Pancreas (tissue), 10 donors: ENCODE data around the gene ATP1B4. TPM values are rescaled to one million over a fixed set of nuclear protein-coding genes. Genes with fewer than 3 reads are reported as not detected.

Experiments used
- ATAC-seq, 4 donors: fragments of 200-7000 bp; cut with Tn5 transposase; one replicate each; pipeline versions ENCODE4 v1.8.0 to v1.9.1; 2020; ENCODE audit warnings: mild to moderate bottlenecking in 4 of 4, moderate library complexity in 4 of 4
- DNase-seq, 6 donors: peaks; one replicate each; pipeline ENCODE4 v3.0.0-alpha.2; 2020
- FAIRE-seq: peaks from 2 replicates; lab custom pipeline; 2012; peaks lifted over from hg19 to GRCh38; lab: Jason Lieb, UNC
- H3K27ac ChIP-seq, 4 donors: fragments of 200-600 bp; sonication (generic); 1 replicate in 3 of 4; 2 replicates in 1 of 4; pipeline versions ENCODE4 v1.5.0 to v1.8.0; 2020
- H3K27me3 ChIP-seq, 4 donors: fragments of 200-600 bp; one replicate each; pipeline ENCODE4 v1.8.0; 2021
- H3K36me3 ChIP-seq, 3 donors: fragments of 200-600 bp; sonication (generic) in 1 of 3; one replicate each; pipeline versions ENCODE4 v1.5.0 to v1.8.0; 2020 to 2021
- H3K4me1 ChIP-seq, 3 donors: fragments of 200-600 bp; one replicate each; pipeline ENCODE4 v1.8.0; 2021
- H3K4me3 ChIP-seq, 4 donors: fragments of 200-600 bp; sonication (generic) in 2 of 4; one replicate each; pipeline versions ENCODE4 v1.5.0 to v1.8.0; 2020 to 2021
- H3K9me3 ChIP-seq, 4 donors: fragments of 200-600 bp; one replicate each; pipeline ENCODE4 v1.8.0; 2021
- CTCF ChIP-seq, 4 donors: fragments of 200-600 bp; sonication (generic) in 3 of 4; IDR thresholded peaks; one replicate each; pipeline versions ENCODE4 v1.5.0 to v1.8.0; 2021; ENCODE audit warnings: antibody characterized with exemption in 4 of 4
- WGBS, 2 donors: extraction: QIAGEN DNeasy Blood & Tissue Kit; methylation state at CpG; one replicate each; pipeline ENCODE4 v1.1.7; 2013; 5-methylcytosine and 5-hydroxymethylcytosine counted together
- intact Hi-C, 3 donors: fragments of 100-400 bp; cut with DNase I; formaldehyde crosslinking; loops; one replicate each; pipeline versions ENCODE4 v1.11.1 to v1.14.2; 2022
- polyA plus RNA-seq, 2 donors: library from polyadenylated mRNA; stranded (reverse); fragments of 200-250 nt; gene quantifications; one replicate each; pipeline ENCODE4 v1.2.3, GENCODE V29; 2013
- total RNA-seq, 6 donors: library from RNA; stranded (reverse); fragmentation: NEBNext Ultra II Directional in 4 of 6; extraction: Animal tissue kit (Norgen Biotek cat#: 25700) in 4 of 6; gene quantifications; one replicate each; pipeline versions ENCODE4 v1.2.1 to v1.2.4, GENCODE V29; 2021 to 2023
- donor health status: healthy with polysubstance abuse.
- donor health status: DM: no; HTN: no; CAD: no; lungs with moderate emphysema.
- donor health status: DM: no; HTN: no; CAD: no.
- donor health status: control.
- donor health status: control.
- donor health status: Bipolar disorder and iron deficiency.
- donor health status: DM: yes; HTN: yes; CAD: no.
- donor health status: DM: no; HTN: no; CAD: no.
- donor health status: DM: no; HTN: no; CAD: no.
- donor health status: DM: yes; HTN: yes; CAD: no.

Gene ATP1B4
- total and polyA plus RNA-seq, 8 donors, result not detected

GRCh38 chrX:120321520-120322281, 40.2 kb upstream of the ATP1B4 start:
- Histone ChIP-seq H3K9me3 (no peaks in the 10 kb centered on the region), H3K27me3 (peaks cover 0 to 7% (median 0%) of the 10 kb centered on the region in 4 donors), H3K4me3 (no peak overlapping the region), H3K27ac (no peak overlapping the region), H3K4me1 (no peaks in the 10 kb centered on the region), H3K36me3 (no peaks in the 10 kb centered on the region)
- FAIRE-seq (no peak), ATAC-seq (no peak), DNase-seq (no peak)
- 59 to 61% methylated on average over 4 of the region's 4 CpGs for WGBS, 2 donors
- intact Hi-C loops, result no loop called here
- no peak for TF ChIP-seq CTCF (IDR thresholded peaks at IDR 0.05)

- 69 to 90% methylated on average over 2 of the region's 2 CpGs for WGBS, 2 donors
- FAIRE-seq (no peak), DNase-seq (no peak), ATAC-seq (no peak)
- Histone ChIP-seq H3K36me3 (no peaks in the 10 kb centered on the region), H3K27me3 (no peaks in the 10 kb centered on the region), H3K9me3 (no peaks in the 10 kb centered on the region), H3K4me3 (no peak overlapping the region), H3K4me1 (no peaks in the 10 kb centered on the region), H3K27ac (no peak overlapping the region)
- no peak for TF ChIP-seq CTCF (IDR thresholded peaks at IDR 0.05)
- intact Hi-C loops, result no loop called here
Observed at GRCh38 chrX:120331116-120331515, 30.8 kb upstream of the ATP1B4 start.

- FAIRE-seq (no peak), ATAC-seq (no peak), DNase-seq (no peak)
- Histone ChIP-seq H3K36me3 (no peaks in the 10 kb centered on the region), H3K4me1 (no peaks in the 10 kb centered on the region), H3K4me3 (no peak overlapping the region), H3K27me3 (no peaks in the 10 kb centered on the region), H3K9me3 (no peaks in the 10 kb centered on the region), H3K27ac (no peak overlapping the region)
- WGBS, 2 donors, result 71 to 85% methylated on average over 1 of the region's 1 CpG
- intact Hi-C loops, result no loop called here
- no peak for TF ChIP-seq CTCF (IDR thresholded peaks at IDR 0.05)
Observed at GRCh38 chrX:120332394-120332793, 29.5 kb upstream of the ATP1B4 start.

- TF ChIP-seq CTCF (IDR thresholded peaks at IDR 0.05), result no peak
- intact Hi-C loops, result no loop called here
- FAIRE-seq, result no peak
- Histone ChIP-seq H3K36me3 (no peaks in the 10 kb centered on the region), H3K4me1 (no peaks in the 10 kb centered on the region), H3K27me3 (no peaks in the 10 kb centered on the region), H3K27ac (no peak overlapping the region), H3K9me3 (no peaks in the 10 kb centered on the region), H3K4me3 (no peak overlapping the region)
- no peak for DNase-seq
- 36 to 79% methylated on average over 2 of the region's 2 CpGs for WGBS, 2 donors
- no peak for ATAC-seq
Observed at GRCh38 chrX:120334151-120334550, 27.7 kb upstream of the ATP1B4 start.

GRCh38 chrX:120334603-120335002, 27.3 kb upstream of the ATP1B4 start:
- DNase-seq (no peak), ATAC-seq (no peak), FAIRE-seq (no peak)
- H3K36me3 ChIP-seq, result no peaks in the 10 kb centered on the region
- no peak overlapping the region for H3K4me3 ChIP-seq
- H3K9me3 ChIP-seq, result no peaks in the 10 kb centered on the region
- no peaks in the 10 kb centered on the region for H3K27me3 ChIP-seq
- no peaks in the 10 kb centered on the region for H3K4me1 ChIP-seq
- 43 to 66% methylated on average over 1 of the region's 1 CpG for WGBS, 2 donors
- no peak for TF ChIP-seq CTCF (IDR thresholded peaks at IDR 0.05)
- H3K27ac ChIP-seq, result no peak overlapping the region
- intact Hi-C loops, result no loop called here
